ENCODE data around the gene NID2.

NID2 gene

GRCh38 chr14:52090936-52091335 lies 22.1 kb upstream of the NID2 start:
- H3K9me2 ChIP-seq (replicated peaks; ENCODE audit: control insufficient read depth, low read length), result no peaks in the 10 kb centered on the region; the same call in 1 of the 2 replicates
- no peak overlapping the region for H3K27ac ChIP-seq (ENCODE audit: low read depth, low read length)
- no peaks in the 10 kb centered on the region for H3K36me3 ChIP-seq (ENCODE audit: control insufficient read depth, low read length)
- H3K79me2 ChIP-seq (ENCODE audit: control insufficient read depth, low read length), result no peaks in the 10 kb centered on the region
- no peaks in the 10 kb centered on the region for H3K27me3 ChIP-seq (ENCODE audit: control insufficient read depth, low read length)
- TF ChIP-seq EZH2phosphoT487 (IDR thresholded peaks at IDR 0.05; ENCODE audit: borderline replicate concordance, low read length) (no peak), CTCF (IDR thresholded peaks at IDR 0.05; ENCODE audit: low read depth, low read length, poor library complexity, severe bottlenecking) (no peak)
- H3K4me1 ChIP-seq (ENCODE audit: control insufficient read depth, low read length), result no peaks in the 10 kb centered on the region
- H3K9me3 ChIP-seq (ENCODE audit: control insufficient read depth, insufficient read depth, low read length), result no peaks in the 10 kb centered on the region
- no peak overlapping the region for H3K4me3 ChIP-seq (ENCODE audit: low read length)
- no peak overlapping the region for H3K4me2 ChIP-seq (ENCODE audit: low read length)
- H3F3A ChIP-seq (ENCODE audit: control insufficient read depth, insufficient read depth), result no peaks in the 10 kb centered on the region
- no peaks in the 10 kb centered on the region for H4K20me1 ChIP-seq (ENCODE audit: control insufficient read depth, insufficient read depth, low read depth, low read length)

DNA sequence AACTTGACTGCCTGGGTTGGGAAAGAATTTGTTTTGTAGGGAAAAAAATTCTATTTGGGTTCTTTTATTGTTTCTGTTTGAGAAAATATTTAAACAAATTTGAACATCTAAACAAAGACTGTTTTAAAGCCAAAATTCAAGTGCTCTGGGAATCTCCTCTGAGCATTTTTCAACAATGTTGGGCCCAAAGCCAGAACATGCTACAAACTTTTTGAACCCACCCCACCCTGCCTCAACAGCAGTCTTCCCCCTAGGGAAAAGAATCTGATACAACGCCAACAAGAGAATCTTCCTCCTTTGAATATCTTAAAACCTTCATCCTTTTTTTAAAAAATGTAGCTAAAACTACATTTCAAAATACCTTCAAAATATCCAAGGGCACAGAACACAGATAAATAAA lies 20.4 kb upstream of the NID2 start:
- Histone ChIP-seq H3K9me3 (ENCODE audit: control insufficient read depth, insufficient read depth, low read length) (no peaks in the 10 kb centered on the region; the same call in 1 of the 2 replicates), H3K4me3 (ENCODE audit: low read length) (no peak overlapping the region), H3F3A (ENCODE audit: control insufficient read depth, insufficient read depth) (no peaks in the 10 kb centered on the region), H3K36me3 (ENCODE audit: control insufficient read depth, low read length) (no peaks in the 10 kb centered on the region), H3K79me2 (ENCODE audit: control insufficient read depth, low read length) (no peaks in the 10 kb centered on the region), H3K4me2 (ENCODE audit: low read length) (no peak overlapping the region), H4K20me1 (ENCODE audit: control insufficient read depth, insufficient read depth, low read depth, low read length) (no peaks in the 10 kb centered on the region), H3K9me2 (replicated peaks; ENCODE audit: control insufficient read depth, low read length) (no peaks in the 10 kb centered on the region; the same call in 1 of the 2 replicates), H3K27ac (ENCODE audit: low read depth, low read length) (no peak overlapping the region), H3K4me1 (ENCODE audit: control insufficient read depth, low read length) (no peaks in the 10 kb centered on the region), H3K27me3 (ENCODE audit: control insufficient read depth, low read length) (no peaks in the 10 kb centered on the region)
- no peak for TF ChIP-seq EZH2phosphoT487 (IDR thresholded peaks at IDR 0.05; ENCODE audit: borderline replicate concordance, low read length)
- no peak for TF ChIP-seq CTCF (IDR thresholded peaks at IDR 0.05; ENCODE audit: low read depth, low read length, poor library complexity, severe bottlenecking)

GRCh38 chr14:52086711-52087110 lies 17.9 kb upstream of the NID2 start:
- Histone ChIP-seq H3K36me3 (ENCODE audit: control insufficient read depth, low read length) (no peaks in the 10 kb centered on the region), H3K9me3 (ENCODE audit: control insufficient read depth, insufficient read depth, low read length) (no peaks in the 10 kb centered on the region; the same call in 1 of the 2 replicates), H3K4me1 (ENCODE audit: control insufficient read depth, low read length) (no peaks in the 10 kb centered on the region), H3K79me2 (ENCODE audit: control insufficient read depth, low read length) (no peaks in the 10 kb centered on the region), H3K9me2 (replicated peaks; ENCODE audit: control insufficient read depth, low read length) (no peaks in the 10 kb centered on the region), H4K20me1 (ENCODE audit: control insufficient read depth, insufficient read depth, low read depth, low read length) (no peaks in the 10 kb centered on the region), H3F3A (ENCODE audit: control insufficient read depth, insufficient read depth) (no peaks in the 10 kb centered on the region), H3K27ac (ENCODE audit: low read depth, low read length) (no peak overlapping the region), H3K4me2 (ENCODE audit: low read length) (no peak overlapping the region), H3K27me3 (ENCODE audit: control insufficient read depth, low read length) (no peaks in the 10 kb centered on the region), H3K4me3 (ENCODE audit: low read length) (no peak overlapping the region)
- TF ChIP-seq EZH2phosphoT487 (IDR thresholded peaks at IDR 0.05; ENCODE audit: borderline replicate concordance, low read length) (no peak), CTCF (IDR thresholded peaks at IDR 0.05; ENCODE audit: low read depth, low read length, poor library complexity, severe bottlenecking) (no peak)

All from DOHH2 (cell line).